ENCODE results near the gene LAMP2. TPM values are rescaled to one million over a fixed set of nuclear protein-coding genes. Genes with fewer than 3 reads are reported as not detected.
A peak's percentile ranks its signal among the peaks of the same experiment; 100 is the strongest.

LAMP2 gene
- total RNA-seq (2022) (67.0 and 74.8 TPM in 2 replicates), Bru-seq, nascent RNA (percentile 87 among the genes with signal in this experiment), BruChase-seq, experiment 1, labeled RNA remaining after a 6-hour chase (percentile 94 among the genes with signal in this experiment), BruChase-seq, experiment 2, labeled RNA remaining after a 2-hour chase (percentile 92 among the genes with signal in this experiment)
- long read RNA-seq, full-length matches to known transcripts, result 466 of 501 reads
- long read RNA-seq, partial matches to known transcripts, result 4 of 501 reads
- long read RNA-seq, other reads (novel, unspliced or antisense), result 31 of 501 reads

DNA sequence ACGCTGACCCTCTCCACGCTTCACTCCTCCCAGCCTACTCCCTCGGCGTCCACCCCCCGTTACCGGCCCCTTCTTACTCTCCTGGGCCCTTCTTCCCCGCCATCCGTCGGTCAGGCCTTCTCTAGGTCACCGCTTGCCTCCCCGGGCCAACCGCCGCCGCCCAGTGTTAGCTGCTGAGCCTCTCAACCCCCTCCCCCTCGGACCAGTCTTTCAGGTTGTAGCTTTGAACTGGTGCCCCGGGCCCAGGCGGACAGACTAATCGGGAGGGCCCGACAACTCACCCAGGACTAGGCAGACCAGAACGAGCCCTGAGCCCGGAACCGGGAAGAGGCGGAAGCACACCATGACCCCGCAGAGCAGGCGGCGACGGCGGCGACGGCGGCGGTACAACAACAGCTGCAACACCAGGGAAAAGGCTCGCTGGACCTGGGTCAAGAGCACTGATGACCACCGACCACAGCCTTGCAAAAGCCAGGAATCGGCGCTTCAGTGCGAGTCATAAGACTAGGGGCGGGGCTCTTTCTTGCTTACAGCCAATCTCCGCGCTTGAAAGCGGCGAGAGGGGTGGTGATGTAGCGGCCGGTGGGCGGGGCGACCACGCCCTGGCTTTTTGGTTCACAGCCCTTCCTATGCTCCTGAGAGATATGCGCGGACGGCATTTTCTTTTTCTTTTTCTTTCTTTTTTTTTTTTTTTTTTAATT lies at the start of gene LAMP2:
LAMP2 (minus strand) TSS at position 472 of the 701 bp plus-strand sequence; CDS start at position 345, 127 bp downstream.
- no peaks in the 10 kb centered on the region for H3K27me3 Mint-ChIP-seq (ENCODE audit: insufficient read depth, unreplicated experiment)
- BruUV-seq (replicated peaks), result TSS peak; percentile 65
- ChIA-PET CTCF (interaction anchor here (0.6 to 1.8 kb wide), 4 partner anchors 10 to 215 kb away, joined by 3 to 4 read pairs (median 4); no protein-coding TSS in a partner anchor), POLR2A (interaction anchor here (0.5 to 4.6 kb wide), 13 partner anchors 11 to 217 kb away, joined by 3 to 66 read pairs (median 4); partner anchors contain the start of genes CUL4B and MCTS1)
- peak within 1 kb of the TSS; percentile 83 for H3K27ac Mint-ChIP-seq (ENCODE audit: low read depth, unreplicated experiment)
- intact Hi-C loops (cut with micrococcal nuclease), result loop anchor here (10.0 kb wide), 1 partner anchor 224 kb away; no protein-coding TSS in a partner anchor
- H3K4me1 Mint-ChIP-seq (ENCODE audit: insufficient read depth, unreplicated experiment), result peaks cover 23% of the 10 kb centered on the region
- TF ChIP-seq, protein P1, sequence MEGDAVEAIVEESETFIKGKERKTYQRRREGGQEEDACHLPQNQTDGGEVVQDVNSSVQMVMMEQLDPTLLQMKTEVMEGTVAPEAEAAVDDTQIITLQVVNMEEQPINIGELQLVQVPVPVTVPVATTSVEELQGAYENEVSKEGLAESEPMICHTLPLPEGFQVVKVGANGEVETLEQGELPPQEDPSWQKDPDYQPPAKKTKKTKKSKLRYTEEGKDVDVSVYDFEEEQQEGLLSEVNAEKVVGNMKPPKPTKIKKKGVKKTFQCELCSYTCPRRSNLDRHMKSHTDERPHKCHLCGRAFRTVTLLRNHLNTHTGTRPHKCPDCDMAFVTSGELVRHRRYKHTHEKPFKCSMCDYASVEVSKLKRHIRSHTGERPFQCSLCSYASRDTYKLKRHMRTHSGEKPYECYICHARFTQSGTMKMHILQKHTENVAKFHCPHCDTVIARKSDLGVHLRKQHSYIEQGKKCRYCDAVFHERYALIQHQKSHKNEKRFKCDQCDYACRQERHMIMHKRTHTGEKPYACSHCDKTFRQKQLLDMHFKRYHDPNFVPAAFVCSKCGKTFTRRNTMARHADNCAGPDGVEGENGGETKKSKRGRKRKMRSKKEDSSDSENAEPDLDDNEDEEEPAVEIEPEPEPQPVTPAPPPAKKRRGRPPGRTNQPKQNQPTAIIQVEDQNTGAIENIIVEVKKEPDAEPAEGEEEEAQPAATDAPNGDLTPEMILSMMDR (IDR thresholded peaks at IDR 0.05; ENCODE audit: unreplicated experiment), result no peak
- no peaks in the 10 kb centered on the region for H3K36me3 Mint-ChIP-seq (ENCODE audit: insufficient read depth, unreplicated experiment)
- peak; percentile 88 for DNase-seq (ENCODE audit: unreplicated experiment)
- no peaks in the 10 kb centered on the region for H3K9me3 Mint-ChIP-seq (ENCODE audit: unreplicated experiment)
- H3K4me3 Mint-ChIP-seq (ENCODE audit: unreplicated experiment), result peak within 1 kb of the TSS; percentile 85

GRCh38 chrX:120517936-120518335 lies 48.8 kb upstream of the LAMP2 start:
- POLR2A ChIA-PET, result interaction anchor here (1.2 kb wide), 1 partner anchor 42 kb away, joined by 5 read pairs; the partner anchor contains the start of gene CUL4B

DNA sequence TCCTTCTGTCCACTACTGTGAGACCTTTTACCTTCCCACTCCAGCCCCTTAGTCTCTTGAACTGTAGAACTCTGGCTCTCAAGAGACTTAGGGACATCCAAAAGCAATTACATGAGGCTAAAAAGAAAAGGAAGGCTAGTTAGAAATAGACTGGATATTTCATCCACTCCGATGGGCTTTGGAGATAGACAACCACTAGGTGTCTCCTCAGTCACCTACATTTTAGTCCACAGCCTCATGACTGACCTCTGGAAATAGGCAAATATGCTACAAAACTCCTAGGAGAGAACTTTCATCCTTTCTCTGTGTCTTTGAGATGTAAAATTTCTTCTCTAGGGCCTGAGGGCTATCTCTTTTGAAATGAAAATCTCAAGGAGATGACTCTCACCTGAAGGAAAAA lies 45.1 kb upstream of the LAMP2 start:
- intact Hi-C loops (cut with micrococcal nuclease), result loop anchor here (1.0 to 10.0 kb wide), 3 partner anchors 91 to 256 kb away; partner anchors contain the start of gene MCTS1
- POLR2A ChIA-PET, result interaction anchor here (1.0 kb wide), 1 partner anchor 90 kb away, joined by 4 read pairs; the partner anchor contains the start of gene MCTS1
- H3K9me3 Mint-ChIP-seq (ENCODE audit: unreplicated experiment), result no peaks in the 10 kb centered on the region

More at GRCh38 chrX:120517936-120518335, 48.8 kb upstream of the LAMP2 start:
- intact Hi-C loops (cut with micrococcal nuclease), result loop anchor here (10.0 kb wide), 1 partner anchor 87 kb away; the partner anchor contains the start of gene MCTS1
- peaks cover 6% of the 10 kb centered on the region for H3K4me1 Mint-ChIP-seq (ENCODE audit: insufficient read depth, unreplicated experiment)
- peaks cover 10% of the 10 kb centered on the region for H3K36me3 Mint-ChIP-seq (ENCODE audit: insufficient read depth, unreplicated experiment)
- H3K27ac Mint-ChIP-seq (ENCODE audit: low read depth, unreplicated experiment), result no peak overlapping the region
- TF ChIP-seq, protein P1 (IDR thresholded peaks at IDR 0.05; ENCODE audit: unreplicated experiment), result no peak
- H3K4me3 Mint-ChIP-seq (ENCODE audit: unreplicated experiment), result no peak overlapping the region
- CTCF ChIA-PET, result interaction anchor here (0.7 kb wide), 1 partner anchor 272 kb away, joined by 3 read pairs; no protein-coding TSS in a partner anchor
- BruUV-seq (replicated peaks), result no TSS peak
- H3K27me3 Mint-ChIP-seq (ENCODE audit: insufficient read depth, unreplicated experiment), result peaks cover 21% of the 10 kb centered on the region
- DNase-seq (ENCODE audit: unreplicated experiment), result peak; percentile 63
- no peaks in the 10 kb centered on the region for H3K9me3 Mint-ChIP-seq (ENCODE audit: unreplicated experiment)

More for the DNA sequence above, 45.1 kb upstream of the LAMP2 start:
- peak; percentile 47 for DNase-seq (ENCODE audit: unreplicated experiment)
- Mint-ChIP-seq H3K4me1 (ENCODE audit: insufficient read depth, unreplicated experiment) (peaks cover 6% of the 10 kb centered on the region), H3K36me3 (ENCODE audit: insufficient read depth, unreplicated experiment) (peaks cover 7% of the 10 kb centered on the region), H3K27ac (ENCODE audit: low read depth, unreplicated experiment) (no peak overlapping the region), H3K4me3 (ENCODE audit: unreplicated experiment) (no peak overlapping the region), H3K27me3 (ENCODE audit: insufficient read depth, unreplicated experiment) (peaks cover 18% of the 10 kb centered on the region)
- BruUV-seq (replicated peaks), result no TSS peak
- TF ChIP-seq, protein P1 (IDR thresholded peaks at IDR 0.05; ENCODE audit: unreplicated experiment), result peak; percentile 40
- CTCF ChIA-PET, result interaction anchor here (0.6 to 1.9 kb wide), 16 partner anchors 15 to 1591 kb away, joined by 3 to 17 read pairs (median 4); no protein-coding TSS in a partner anchor

Measured in MCF 10A (cell line).